ENCODE measurements around the gene FBXL12. TPM values are rescaled to one million over a fixed set of nuclear protein-coding genes. Genes with fewer than 3 reads are reported as not detected.
A peak's percentile ranks its signal among the peaks of the same experiment; 100 is the strongest.
"Not testable (repeated sequence)": the region's sequence is repeated elsewhere in the genome, so short reads cannot be mapped to it uniquely, and the experiment has no call there.

Gene FBXL12
- total and polyA plus RNA-seq, 4 experiments from 2014 or later = 10.8 to 30.7 (median 20.1) TPM

DNA sequence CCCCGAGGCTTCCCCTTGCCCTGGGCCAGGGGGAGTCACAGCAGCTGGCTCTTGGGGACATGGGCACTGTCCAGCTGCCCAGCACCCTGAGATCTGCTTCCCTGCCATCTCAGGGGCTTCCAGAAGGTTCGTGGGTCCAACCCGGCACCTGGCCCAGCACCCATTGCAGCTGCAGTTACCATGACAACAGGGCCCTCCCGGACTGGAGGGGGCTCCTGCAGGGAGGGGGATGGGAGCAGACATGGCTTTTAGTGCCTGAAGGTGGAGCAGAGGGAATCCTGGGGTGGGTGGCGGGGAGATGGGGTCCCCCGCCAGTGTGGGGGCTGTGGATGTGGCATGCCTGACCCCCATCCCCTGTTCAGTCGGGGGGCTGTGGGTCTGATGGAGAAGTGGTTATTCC is 30.9 kb upstream of the FBXL12 start:
- Histone ChIP-seq H3K9me3 (ENCODE audit: control insufficient read depth in 1 of 2, low read length in 2 of 2) (no peaks in the 10 kb centered on the region), H3K4me1 (ENCODE audit: insufficient read depth, low read length) (peaks cover 19% of the 10 kb centered on the region), H3K27me3 (ENCODE audit: insufficient read depth, low read length) (no peaks in the 10 kb centered on the region), H3K36me3 (ENCODE audit: insufficient read depth, low read length) (peaks cover 23% of the 10 kb centered on the region), H3K27ac (ENCODE audit: low read depth, low read length) (no peak overlapping the region), H3K4me3 (ENCODE audit: low read length in 2 of 2) (no peak overlapping the region)
- H3K4me3 Mint-ChIP-seq = no peak overlapping the region
- H3K27me3 Mint-ChIP-seq = no peaks in the 10 kb centered on the region
- DNase-seq = no peak
- peak overlapping the region in 1 of 7 donors; percentile 42 for H3K27ac Mint-ChIP-seq
- peaks cover 17 to 47% (median 32%) of the 10 kb centered on the region in 4 donors for H3K4me1 Mint-ChIP-seq
- intact Hi-C loops (cut with micrococcal nuclease) = no loop called here
- POLR2A ChIA-PET (ENCODE audit: partially characterized antibody) = no interaction called here
- CTCF ChIA-PET (ENCODE audit: partially characterized antibody) = no interaction called here
- H3K36me3 Mint-ChIP-seq = peaks cover 20 to 47% of the 10 kb centered on the region in 2 donors
- H3K9me3 Mint-ChIP-seq = no peaks in the 10 kb centered on the region

DNA sequence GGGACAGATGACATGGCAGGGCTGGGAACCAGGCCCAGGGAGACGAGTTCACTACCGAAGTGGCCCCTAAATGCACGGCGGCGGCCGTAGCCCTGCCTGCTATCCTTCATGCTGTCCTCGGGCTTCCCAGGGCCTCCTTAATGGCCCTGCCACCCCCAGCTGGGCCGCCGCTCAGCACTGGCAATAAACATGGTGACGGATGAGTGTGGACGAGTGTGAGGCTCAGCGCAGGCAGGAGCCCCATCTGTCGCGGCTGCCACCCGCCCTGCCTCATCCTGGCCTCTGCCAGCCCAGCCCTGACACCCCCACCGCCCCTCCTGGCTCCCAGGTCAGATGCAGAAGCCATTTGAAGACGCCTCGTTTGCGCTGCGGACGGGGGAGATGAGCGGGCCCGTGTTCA is 29.9 kb upstream of the FBXL12 start:
- Histone ChIP-seq H3K27ac (ENCODE audit: low read depth, low read length) (no peak overlapping the region), H3K36me3 (ENCODE audit: insufficient read depth, low read length) (peaks cover 33% of the 10 kb centered on the region), H3K4me3 (ENCODE audit: low read length in 2 of 2) (no peak overlapping the region), H3K27me3 (ENCODE audit: insufficient read depth, low read length) (no peaks in the 10 kb centered on the region), H3K9me3 (ENCODE audit: control insufficient read depth in 1 of 2, low read length in 2 of 2) (no peaks in the 10 kb centered on the region), H3K4me1 (ENCODE audit: insufficient read depth, low read length) (peaks cover 13% of the 10 kb centered on the region)
- peaks cover 20 to 49% of the 10 kb centered on the region in 2 donors for H3K36me3 Mint-ChIP-seq
- peaks cover 16 to 42% (median 25%) of the 10 kb centered on the region in 4 donors for H3K4me1 Mint-ChIP-seq
- no peaks in the 10 kb centered on the region for H3K27me3 Mint-ChIP-seq
- H3K4me3 Mint-ChIP-seq = no peak overlapping the region
- DNase-seq = no peak
- ChIA-PET POLR2A (ENCODE audit: partially characterized antibody) (interaction anchor here (1.2 kb wide), 1 partner anchor 9 kb away, joined by 3 read pairs; no protein-coding TSS in a partner anchor), CTCF (ENCODE audit: partially characterized antibody) (no interaction called here)
- H3K27ac Mint-ChIP-seq = peak overlapping the region in 2 of 7 donors; percentile 30 to 70
- intact Hi-C loops (cut with micrococcal nuclease) = loop anchor here (1.0 kb wide), 1 partner anchor 66 kb away; no protein-coding TSS in a partner anchor
- peaks cover 0 to 2% (median 0%) of the 10 kb centered on the region in 8 donors for H3K9me3 Mint-ChIP-seq

DNA sequence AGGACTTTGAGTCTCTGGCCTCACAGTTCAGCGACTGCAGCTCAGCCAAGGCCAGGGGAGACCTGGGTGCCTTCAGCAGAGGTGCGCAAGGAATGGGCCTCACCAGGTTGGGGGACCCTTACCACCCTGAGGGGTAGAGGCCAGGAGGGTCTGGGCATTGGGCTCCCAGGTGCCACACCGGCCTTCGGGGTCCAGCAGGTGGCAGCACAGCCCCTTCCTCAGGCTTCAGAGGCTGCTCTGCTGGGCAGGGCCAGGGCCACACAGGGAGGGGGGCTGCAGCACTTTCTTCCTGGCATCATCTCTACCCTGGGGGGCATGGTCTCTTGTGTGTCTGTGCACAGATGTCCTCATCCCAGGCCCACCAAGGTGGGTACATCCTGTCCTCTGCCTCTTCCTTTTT is 29.2 kb upstream of the FBXL12 start:
- Mint-ChIP-seq H3K4me1 (peaks cover 15 to 42% (median 22%) of the 10 kb centered on the region in 4 donors), H3K27me3 (no peaks in the 10 kb centered on the region), H3K36me3 (peaks cover 26 to 55% of the 10 kb centered on the region in 2 donors), H3K4me3 (no peak overlapping the region), H3K9me3 (peaks cover 0 to 2% (median 0%) of the 10 kb centered on the region in 8 donors), H3K27ac (peak overlapping the region in 2 of 7 donors; percentile 15 to 56)
- H3K4me3 ChIP-seq (ENCODE audit: low read length in 2 of 2) = no peak overlapping the region
- H3K27me3 ChIP-seq (ENCODE audit: insufficient read depth, low read length) = no peaks in the 10 kb centered on the region
- H3K4me1 ChIP-seq (ENCODE audit: insufficient read depth, low read length) = peaks cover 9% of the 10 kb centered on the region
- intact Hi-C loops (cut with micrococcal nuclease) = loop anchor here (1.0 kb wide), 1 partner anchor 66 kb away; no protein-coding TSS in a partner anchor
- POLR2A ChIA-PET (ENCODE audit: partially characterized antibody) = interaction anchor here (1.2 kb wide), 1 partner anchor 10 kb away, joined by 3 read pairs; no protein-coding TSS in a partner anchor
- DNase-seq = peak in 4 of 5 donors; percentile 31 to 40 (median 37)
- peaks cover 38% of the 10 kb centered on the region for H3K36me3 ChIP-seq (ENCODE audit: insufficient read depth, low read length)
- CTCF ChIA-PET (ENCODE audit: partially characterized antibody) = interaction anchor here (0.6 to 1.5 kb wide), 3 partner anchors 10 to 28 kb away, joined by 3 to 5 read pairs (median 3); no protein-coding TSS in a partner anchor
- no peak overlapping the region for H3K27ac ChIP-seq (ENCODE audit: low read depth, low read length)
- no peaks in the 10 kb centered on the region for H3K9me3 ChIP-seq (ENCODE audit: control insufficient read depth in 1 of 2, low read length in 2 of 2)

DNA sequence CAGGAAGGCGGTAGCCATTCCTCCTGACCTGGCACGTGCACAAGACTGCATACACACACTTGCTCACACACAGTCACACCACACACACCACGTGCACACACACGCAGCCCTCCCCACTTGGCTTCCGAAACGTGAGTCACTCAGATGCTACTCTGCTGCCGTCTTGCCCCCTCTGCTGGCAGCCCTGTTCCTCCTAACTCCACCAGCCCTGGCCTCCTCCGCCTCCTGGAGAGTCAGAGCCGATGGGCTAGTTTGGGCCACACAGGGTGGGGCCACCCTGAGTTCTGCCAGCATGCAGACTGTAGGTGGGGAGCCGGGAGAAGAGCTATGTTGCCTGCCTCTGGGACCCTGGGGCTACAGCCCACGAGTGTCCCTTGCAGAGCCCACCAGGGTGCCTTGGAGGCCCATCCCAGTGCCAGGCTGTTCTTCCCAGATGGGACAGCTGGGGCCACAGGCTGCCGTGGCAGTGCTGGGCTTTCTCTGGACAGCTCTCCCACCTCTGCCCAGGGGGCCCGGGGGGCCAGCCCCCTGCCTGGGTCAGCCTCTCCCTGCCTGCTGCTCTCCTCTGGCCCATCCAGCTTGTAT is 28.3 kb upstream of the FBXL12 start:
- intact Hi-C loops (cut with micrococcal nuclease) = no loop called here
- H3K4me1 ChIP-seq (ENCODE audit: insufficient read depth, low read length) = peaks cover 9% of the 10 kb centered on the region
- peak in 1 of 5 donors; percentile 17 for DNase-seq
- H3K27me3 ChIP-seq (ENCODE audit: insufficient read depth, low read length) = no peaks in the 10 kb centered on the region
- peaks cover 47% of the 10 kb centered on the region for H3K36me3 ChIP-seq (ENCODE audit: insufficient read depth, low read length)
- H3K36me3 Mint-ChIP-seq = peaks cover 24 to 61% of the 10 kb centered on the region in 2 donors
- peak overlapping the region in 3 of 7 donors; percentile 7 to 77 (median 74) for H3K27ac Mint-ChIP-seq
- H3K4me3 Mint-ChIP-seq = no peak overlapping the region
- H3K4me1 Mint-ChIP-seq = peaks cover 11 to 35% (median 18%) of the 10 kb centered on the region in 4 donors
- no peak overlapping the region for H3K4me3 ChIP-seq (ENCODE audit: low read length in 2 of 2)
- H3K9me3 ChIP-seq (ENCODE audit: control insufficient read depth in 1 of 2, low read length in 2 of 2) = no peaks in the 10 kb centered on the region
- H3K9me3 Mint-ChIP-seq = peaks cover 0 to 2% (median 0%) of the 10 kb centered on the region in 8 donors
- no peaks in the 10 kb centered on the region for H3K27me3 Mint-ChIP-seq
- H3K27ac ChIP-seq (ENCODE audit: low read depth, low read length) = no peak overlapping the region
- ChIA-PET CTCF (ENCODE audit: partially characterized antibody) (interaction anchor here (0.6 to 1.5 kb wide), 4 partner anchors 11 to 29 kb away, joined by 3 to 5 read pairs (median 3); no protein-coding TSS in a partner anchor), POLR2A (ENCODE audit: partially characterized antibody) (no interaction called here)

- intact Hi-C loops (cut with micrococcal nuclease); H3K27ac ChIP-seq (ENCODE audit: low read depth, low read length); DNase-seq; H3K4me1 ChIP-seq (ENCODE audit: insufficient read depth, low read length); H3K27me3 ChIP-seq (ENCODE audit: insufficient read depth, low read length); H3K9me3 ChIP-seq (ENCODE audit: control insufficient read depth in 1 of 2, low read length in 2 of 2); H3K9me3 Mint-ChIP-seq; H3K27me3 Mint-ChIP-seq; CTCF ChIA-PET (ENCODE audit: partially characterized antibody); H3K4me3 ChIP-seq (ENCODE audit: low read length in 2 of 2); H3K4me3 Mint-ChIP-seq; POLR2A ChIA-PET (ENCODE audit: partially characterized antibody); H3K27ac Mint-ChIP-seq: not testable (repeated sequence)
- peaks cover 77% of the 10 kb centered on the region for H3K36me3 ChIP-seq (ENCODE audit: insufficient read depth, low read length)
- peaks cover 11 to 44% (median 22%) of the 10 kb centered on the region in 4 donors for H3K4me1 Mint-ChIP-seq
- H3K36me3 Mint-ChIP-seq = peaks cover 47 to 73% of the 10 kb centered on the region in 2 donors
Observed at GRCh38 chr19:9843626-9844273, 24.9 kb upstream of the FBXL12 start.

DNA sequence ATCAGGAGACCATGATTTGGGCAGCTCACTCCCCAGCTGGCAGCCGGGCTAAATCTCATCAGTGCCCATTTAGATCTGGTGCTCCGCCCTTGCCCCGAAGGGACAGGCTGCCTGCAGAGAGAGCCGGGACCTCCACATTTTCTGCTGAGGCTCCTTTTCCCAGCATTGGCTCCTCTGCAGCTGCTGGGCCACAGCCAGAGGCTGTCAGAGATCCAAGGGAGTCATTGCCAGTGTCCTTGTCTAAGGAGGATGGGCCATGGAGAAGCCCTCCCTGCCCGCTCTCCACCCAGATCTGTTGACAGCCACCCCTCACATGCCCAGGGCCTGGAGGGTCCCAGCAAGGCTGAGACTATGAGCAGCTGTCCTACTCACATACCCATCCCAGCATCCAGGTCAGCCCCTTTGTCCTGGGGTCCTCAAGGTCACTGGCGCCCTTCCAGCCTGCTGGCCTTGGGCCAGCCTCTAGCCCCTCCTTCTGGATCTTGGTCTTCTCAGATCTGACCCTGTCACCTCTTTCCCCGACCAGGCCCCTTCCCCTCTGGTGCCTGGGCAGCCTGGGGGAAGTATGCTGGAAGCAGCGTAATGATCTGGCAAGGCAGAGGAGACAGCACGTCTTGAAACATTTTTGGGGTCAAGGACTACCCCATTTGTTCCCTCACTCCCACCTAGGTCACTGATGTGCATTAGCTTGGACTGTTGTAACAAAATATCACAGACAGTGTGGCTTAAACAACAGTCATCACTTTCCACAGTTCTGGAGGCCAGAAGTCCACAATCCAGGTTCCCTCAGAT is 24.2 kb upstream of the FBXL12 start:
- peaks cover 77% of the 10 kb centered on the region for H3K36me3 ChIP-seq (ENCODE audit: insufficient read depth, low read length)
- no peak overlapping the region for H3K4me3 ChIP-seq (ENCODE audit: low read length in 2 of 2)
- peaks cover 5% of the 10 kb centered on the region for H3K4me1 ChIP-seq (ENCODE audit: insufficient read depth, low read length)
- Mint-ChIP-seq H3K36me3 (peaks cover 48 to 73% of the 10 kb centered on the region in 2 donors), H3K4me1 (peaks cover 12 to 48% (median 22%) of the 10 kb centered on the region in 4 donors), H3K27me3 (no peaks in the 10 kb centered on the region), H3K4me3 (no peak overlapping the region), H3K9me3 (peaks cover 0 to 3% (median 0%) of the 10 kb centered on the region in 8 donors), H3K27ac (peak overlapping the region in 1 of 7 donors; percentile 23)
- H3K27ac ChIP-seq (ENCODE audit: low read depth, low read length) = no peak overlapping the region
- no peak for DNase-seq
- no peaks in the 10 kb centered on the region for H3K9me3 ChIP-seq (ENCODE audit: control insufficient read depth in 1 of 2, low read length in 2 of 2)
- CTCF ChIA-PET (ENCODE audit: partially characterized antibody) = no interaction called here
- intact Hi-C loops (cut with micrococcal nuclease) = no loop called here
- no peaks in the 10 kb centered on the region for H3K27me3 ChIP-seq (ENCODE audit: insufficient read depth, low read length)
- POLR2A ChIA-PET (ENCODE audit: partially characterized antibody) = no interaction called here

Data from CD4-positive, alpha-beta memory T cell (primary cell).